ENCODE results near the gene KNDC1. TPM values are rescaled to one million over a fixed set of nuclear protein-coding genes. Genes with fewer than 3 reads are reported as not detected.

Gene KNDC1
- total RNA-seq, 4 donors from 2014 or later, result 3.7 to 5.9 (median 4.8) TPM

DNA sequence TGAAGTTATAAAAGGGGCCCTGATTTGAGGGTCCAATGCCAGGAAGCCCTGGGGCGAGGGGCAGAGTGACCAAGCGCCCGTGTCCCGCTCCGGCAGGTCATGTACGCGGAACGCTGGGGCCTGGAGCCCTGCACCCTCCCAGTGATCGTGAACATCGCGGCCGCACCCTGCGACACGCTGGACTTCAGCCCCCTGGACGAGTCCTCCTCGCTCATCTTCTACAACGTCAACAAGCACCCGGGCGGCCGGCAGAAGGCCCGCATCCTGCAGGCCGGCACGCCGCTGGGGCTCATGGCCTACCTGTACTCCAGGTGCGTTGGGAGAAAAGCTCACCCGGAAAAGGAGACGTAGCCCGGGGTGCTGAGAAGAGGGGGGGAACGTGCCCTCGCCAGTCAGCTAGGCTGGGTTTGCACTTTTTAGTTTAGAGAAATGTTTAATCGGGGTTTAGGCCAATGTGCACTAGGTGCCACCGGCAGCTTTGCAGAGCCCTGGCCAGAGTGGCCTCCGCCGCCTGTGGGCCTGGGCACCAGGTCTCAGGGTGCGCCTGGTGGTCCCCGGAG is 47.1 kb downstream of the KNDC1 start:
- DNase-seq (ENCODE audit: low spot score in 2 of 2), result no peak
- H3K9me3 ChIP-seq, result no peaks in the 10 kb centered on the region
- no peaks in the 10 kb centered on the region for H3K36me3 ChIP-seq
- no peaks in the 10 kb centered on the region for H3K27me3 ChIP-seq
- TF ChIP-seq, protein P1, sequence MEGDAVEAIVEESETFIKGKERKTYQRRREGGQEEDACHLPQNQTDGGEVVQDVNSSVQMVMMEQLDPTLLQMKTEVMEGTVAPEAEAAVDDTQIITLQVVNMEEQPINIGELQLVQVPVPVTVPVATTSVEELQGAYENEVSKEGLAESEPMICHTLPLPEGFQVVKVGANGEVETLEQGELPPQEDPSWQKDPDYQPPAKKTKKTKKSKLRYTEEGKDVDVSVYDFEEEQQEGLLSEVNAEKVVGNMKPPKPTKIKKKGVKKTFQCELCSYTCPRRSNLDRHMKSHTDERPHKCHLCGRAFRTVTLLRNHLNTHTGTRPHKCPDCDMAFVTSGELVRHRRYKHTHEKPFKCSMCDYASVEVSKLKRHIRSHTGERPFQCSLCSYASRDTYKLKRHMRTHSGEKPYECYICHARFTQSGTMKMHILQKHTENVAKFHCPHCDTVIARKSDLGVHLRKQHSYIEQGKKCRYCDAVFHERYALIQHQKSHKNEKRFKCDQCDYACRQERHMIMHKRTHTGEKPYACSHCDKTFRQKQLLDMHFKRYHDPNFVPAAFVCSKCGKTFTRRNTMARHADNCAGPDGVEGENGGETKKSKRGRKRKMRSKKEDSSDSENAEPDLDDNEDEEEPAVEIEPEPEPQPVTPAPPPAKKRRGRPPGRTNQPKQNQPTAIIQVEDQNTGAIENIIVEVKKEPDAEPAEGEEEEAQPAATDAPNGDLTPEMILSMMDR (IDR thresholded peaks at IDR 0.05), result no peak
- TF ChIP-seq POLR2A (IDR thresholded peaks at IDR 0.05) (no peak), EP300 (IDR thresholded peaks at IDR 0.05) (no peak)
- no peak overlapping the region for H3K4me3 ChIP-seq
- no peak overlapping the region for H3K27ac ChIP-seq
- 81% methylated on average over 36 of the region's 36 CpGs for WGBS, 2 donors
- H3K4me1 ChIP-seq, result no peaks in the 10 kb centered on the region

DNA sequence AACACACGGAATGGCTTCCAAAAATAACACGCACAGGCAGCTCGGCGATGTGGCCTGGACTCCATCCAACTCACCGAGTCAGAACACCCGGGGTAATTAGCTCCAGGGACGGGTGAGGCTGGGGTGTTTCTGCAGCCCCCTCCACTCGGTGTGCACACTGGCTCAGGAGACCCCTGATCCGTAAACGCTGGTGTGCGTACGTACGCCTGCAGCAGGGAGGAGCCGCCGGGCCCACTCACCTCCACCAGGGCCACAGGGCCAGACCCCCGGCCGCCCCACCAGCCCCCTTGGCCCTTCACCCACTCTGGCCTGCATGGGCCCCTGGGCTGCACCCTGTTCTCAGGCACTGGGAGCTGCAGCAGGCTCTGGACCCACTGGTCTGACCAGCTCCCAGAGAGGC is 47.6 kb downstream of the KNDC1 start:
- H3K36me3 ChIP-seq, result no peaks in the 10 kb centered on the region
- DNase-seq (ENCODE audit: low spot score in 2 of 2), result no peak
- no peaks in the 10 kb centered on the region for H3K4me1 ChIP-seq
- no peak overlapping the region for H3K27ac ChIP-seq
- 66 to 70% methylated on average over 14 to 15 of the region's 17 CpGs for WGBS, 2 donors
- H3K4me3 ChIP-seq, result no peak overlapping the region
- H3K9me3 ChIP-seq, result no peaks in the 10 kb centered on the region
- TF ChIP-seq POLR2A (IDR thresholded peaks at IDR 0.05) (no peak), EP300 (IDR thresholded peaks at IDR 0.05) (no peak)
- TF ChIP-seq, protein P1 (IDR thresholded peaks at IDR 0.05), result no peak
- H3K27me3 ChIP-seq, result no peaks in the 10 kb centered on the region

DNA sequence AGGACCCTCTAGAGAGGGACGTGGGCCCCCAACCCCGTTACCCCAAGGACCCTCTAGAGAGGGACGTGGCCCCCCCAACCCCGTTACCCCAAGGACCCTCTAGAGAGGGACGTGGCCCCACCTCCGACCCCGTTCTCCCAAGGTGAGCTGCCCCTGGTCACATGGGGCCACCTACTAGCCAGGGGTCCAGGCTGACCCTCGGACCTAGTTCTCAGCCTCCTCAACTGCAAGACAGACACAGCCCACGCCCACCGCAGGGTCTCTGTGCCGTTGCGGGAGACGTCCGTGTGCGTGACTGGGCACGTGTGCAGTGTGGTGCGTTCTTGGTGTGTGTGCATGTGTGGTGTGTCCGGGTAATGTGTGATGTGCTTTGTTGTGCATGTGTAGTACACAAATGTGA is 48.4 kb downstream of the KNDC1 start:
- Histone ChIP-seq H3K9me3 (no peaks in the 10 kb centered on the region), H3K27ac (no peak overlapping the region), H3K36me3 (no peaks in the 10 kb centered on the region), H3K4me1 (no peaks in the 10 kb centered on the region), H3K4me3 (no peak overlapping the region), H3K27me3 (no peaks in the 10 kb centered on the region)
- TF ChIP-seq, protein P1 (IDR thresholded peaks at IDR 0.05), result no peak
- TF ChIP-seq POLR2A (IDR thresholded peaks at IDR 0.05), result no peak
- TF ChIP-seq EP300 (IDR thresholded peaks at IDR 0.05), result no peak
- WGBS, 2 donors, result 91 to 95% methylated on average over 10 to 15 of the region's 18 CpGs
- no peak for DNase-seq (ENCODE audit: low spot score in 2 of 2)

DNA sequence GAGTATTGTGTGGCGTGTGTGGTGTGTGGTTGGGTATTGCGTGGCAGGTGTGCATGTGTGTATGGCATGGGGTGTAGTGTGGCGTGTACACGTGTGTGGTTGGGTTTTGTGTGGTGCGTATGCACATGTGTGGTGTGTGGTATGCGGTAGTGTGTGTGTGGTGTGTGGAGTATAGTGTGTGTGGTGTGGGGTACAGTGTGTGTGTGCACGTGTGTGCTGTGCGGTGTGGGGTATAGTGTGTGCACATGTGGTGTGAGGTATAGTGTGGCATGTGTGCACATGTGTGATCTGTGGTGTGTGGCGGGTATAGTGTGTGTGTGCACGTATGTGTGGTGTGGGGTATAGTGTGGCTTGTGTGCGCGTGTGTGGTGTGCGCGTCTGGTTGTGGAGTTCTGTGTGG is 49.1 kb downstream of the KNDC1 start:
- DNase-seq (ENCODE audit: low spot score in 2 of 2), result no peak
- Histone ChIP-seq H3K9me3 (no peaks in the 10 kb centered on the region), H3K27ac (no peak overlapping the region), H3K4me3 (no peak overlapping the region), H3K27me3 (no peaks in the 10 kb centered on the region), H3K4me1 (no peaks in the 10 kb centered on the region), H3K36me3 (no peaks in the 10 kb centered on the region)
- 92 to 94% methylated on average over 14 of the region's 14 CpGs for WGBS, 2 donors
- TF ChIP-seq, protein P1 (IDR thresholded peaks at IDR 0.05), result no peak
- no peak for TF ChIP-seq POLR2A (IDR thresholded peaks at IDR 0.05)
- no peak for TF ChIP-seq EP300 (IDR thresholded peaks at IDR 0.05)

DNA sequence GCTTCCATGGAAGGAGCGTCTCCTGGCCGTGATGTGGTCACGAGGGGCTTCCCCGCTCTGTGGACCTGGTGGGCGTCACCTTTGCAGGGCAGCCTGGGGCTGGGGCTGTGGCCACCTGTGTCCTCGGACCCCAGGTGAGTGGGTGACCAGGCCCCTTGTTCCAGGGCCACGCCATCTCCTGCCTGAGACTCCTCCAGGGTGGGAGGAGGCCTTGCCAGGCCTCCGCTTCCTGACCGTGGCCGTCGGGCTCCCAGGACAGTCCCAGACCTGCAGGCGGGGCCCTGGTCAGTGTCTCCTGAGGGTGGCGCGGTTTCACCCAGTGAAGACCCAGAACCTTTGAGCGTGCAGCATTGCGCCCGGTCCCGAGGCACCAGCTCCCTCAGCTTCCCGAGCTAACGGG is 49.6 kb downstream of the KNDC1 start:
- DNase-seq (ENCODE audit: low spot score in 2 of 2), result no peak
- H3K27ac ChIP-seq, result no peak overlapping the region
- H3K4me1 ChIP-seq, result no peaks in the 10 kb centered on the region
- peaks cover 0 to 5% of the 10 kb centered on the region in 2 donors for H3K27me3 ChIP-seq
- H3K36me3 ChIP-seq, result no peaks in the 10 kb centered on the region
- H3K9me3 ChIP-seq, result no peaks in the 10 kb centered on the region
- 79 to 84% methylated on average over 6 to 20 of the region's 20 CpGs for WGBS, 2 donors
- TF ChIP-seq, protein P1 (IDR thresholded peaks at IDR 0.05), result no peak
- TF ChIP-seq EP300 (IDR thresholded peaks at IDR 0.05) (no peak), POLR2A (IDR thresholded peaks at IDR 0.05) (no peak)
- H3K4me3 ChIP-seq, result no peak overlapping the region
